NK-92 (cell line): ENCODE data around the gene SBF1.
"Not testable (repeated sequence)": the region's sequence is repeated elsewhere in the genome, so short reads cannot be mapped to it uniquely, and the experiment has no call there.

Experiments used
- DNase-seq: peaks from one replicate; lab custom pipeline; 2025; ENCODE audit not compliant: unreplicated experiment; lab: John Stamatoyannopoulos, UW

SBF1 gene, protein sequence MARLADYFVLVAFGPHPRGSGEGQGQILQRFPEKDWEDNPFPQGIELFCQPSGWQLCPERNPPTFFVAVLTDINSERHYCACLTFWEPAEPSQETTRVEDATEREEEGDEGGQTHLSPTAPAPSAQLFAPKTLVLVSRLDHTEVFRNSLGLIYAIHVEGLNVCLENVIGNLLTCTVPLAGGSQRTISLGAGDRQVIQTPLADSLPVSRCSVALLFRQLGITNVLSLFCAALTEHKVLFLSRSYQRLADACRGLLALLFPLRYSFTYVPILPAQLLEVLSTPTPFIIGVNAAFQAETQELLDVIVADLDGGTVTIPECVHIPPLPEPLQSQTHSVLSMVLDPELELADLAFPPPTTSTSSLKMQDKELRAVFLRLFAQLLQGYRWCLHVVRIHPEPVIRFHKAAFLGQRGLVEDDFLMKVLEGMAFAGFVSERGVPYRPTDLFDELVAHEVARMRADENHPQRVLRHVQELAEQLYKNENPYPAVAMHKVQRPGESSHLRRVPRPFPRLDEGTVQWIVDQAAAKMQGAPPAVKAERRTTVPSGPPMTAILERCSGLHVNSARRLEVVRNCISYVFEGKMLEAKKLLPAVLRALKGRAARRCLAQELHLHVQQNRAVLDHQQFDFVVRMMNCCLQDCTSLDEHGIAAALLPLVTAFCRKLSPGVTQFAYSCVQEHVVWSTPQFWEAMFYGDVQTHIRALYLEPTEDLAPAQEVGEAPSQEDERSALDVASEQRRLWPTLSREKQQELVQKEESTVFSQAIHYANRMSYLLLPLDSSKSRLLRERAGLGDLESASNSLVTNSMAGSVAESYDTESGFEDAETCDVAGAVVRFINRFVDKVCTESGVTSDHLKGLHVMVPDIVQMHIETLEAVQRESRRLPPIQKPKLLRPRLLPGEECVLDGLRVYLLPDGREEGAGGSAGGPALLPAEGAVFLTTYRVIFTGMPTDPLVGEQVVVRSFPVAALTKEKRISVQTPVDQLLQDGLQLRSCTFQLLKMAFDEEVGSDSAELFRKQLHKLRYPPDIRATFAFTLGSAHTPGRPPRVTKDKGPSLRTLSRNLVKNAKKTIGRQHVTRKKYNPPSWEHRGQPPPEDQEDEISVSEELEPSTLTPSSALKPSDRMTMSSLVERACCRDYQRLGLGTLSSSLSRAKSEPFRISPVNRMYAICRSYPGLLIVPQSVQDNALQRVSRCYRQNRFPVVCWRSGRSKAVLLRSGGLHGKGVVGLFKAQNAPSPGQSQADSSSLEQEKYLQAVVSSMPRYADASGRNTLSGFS (N-terminal part only)

DNA sequence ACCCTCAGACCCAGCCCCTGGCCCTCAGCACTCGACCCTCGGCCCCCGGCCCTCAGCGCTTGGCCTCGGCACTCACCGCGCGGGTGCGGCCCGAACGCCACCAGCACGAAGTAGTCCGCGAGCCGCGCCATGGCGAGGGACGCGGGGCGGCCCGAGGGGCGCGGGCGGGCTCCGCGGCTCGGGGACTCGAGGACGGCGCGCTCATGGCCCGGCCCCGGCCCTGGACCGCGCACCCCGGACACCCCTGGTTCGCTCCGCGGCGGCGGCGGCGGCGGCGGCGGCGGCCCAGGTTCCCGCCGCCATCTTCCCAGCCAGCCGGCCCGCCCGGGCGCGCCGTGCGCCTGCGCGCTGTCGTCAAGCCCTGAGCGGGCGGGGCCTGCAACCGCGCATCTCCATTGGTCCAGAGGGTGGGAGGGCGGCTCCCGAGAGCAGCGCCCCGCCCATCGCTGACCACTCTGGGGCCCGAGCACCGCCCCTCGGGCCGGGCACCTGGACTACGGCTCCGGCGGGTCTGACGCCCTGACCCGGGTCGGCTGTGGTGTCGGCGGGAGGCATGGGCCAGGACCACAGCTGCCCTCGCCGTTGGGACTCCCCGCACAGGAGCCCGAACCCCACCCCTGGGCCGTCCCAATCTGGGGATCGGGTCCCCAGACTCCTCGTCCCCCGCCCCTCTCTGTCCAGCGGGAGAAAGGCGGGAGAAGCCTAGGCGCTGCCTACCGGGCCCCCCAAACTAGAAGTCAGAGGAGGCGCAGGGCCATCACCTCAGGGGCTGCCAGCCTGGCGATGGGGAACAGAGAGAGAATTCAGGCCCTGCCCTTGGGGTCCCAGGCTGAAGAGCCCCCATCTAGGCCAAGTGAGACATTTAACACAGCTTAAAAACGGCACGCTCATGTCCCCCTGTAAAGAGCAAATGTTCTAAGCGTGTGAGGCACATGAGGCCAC, at the start of gene SBF1:
SBF1 (minus strand) TSS at position 326 of the 942 bp plus-strand sequence; CDS start at position 131, 195 bp downstream.
- DNase-seq, result no peak

DNA sequence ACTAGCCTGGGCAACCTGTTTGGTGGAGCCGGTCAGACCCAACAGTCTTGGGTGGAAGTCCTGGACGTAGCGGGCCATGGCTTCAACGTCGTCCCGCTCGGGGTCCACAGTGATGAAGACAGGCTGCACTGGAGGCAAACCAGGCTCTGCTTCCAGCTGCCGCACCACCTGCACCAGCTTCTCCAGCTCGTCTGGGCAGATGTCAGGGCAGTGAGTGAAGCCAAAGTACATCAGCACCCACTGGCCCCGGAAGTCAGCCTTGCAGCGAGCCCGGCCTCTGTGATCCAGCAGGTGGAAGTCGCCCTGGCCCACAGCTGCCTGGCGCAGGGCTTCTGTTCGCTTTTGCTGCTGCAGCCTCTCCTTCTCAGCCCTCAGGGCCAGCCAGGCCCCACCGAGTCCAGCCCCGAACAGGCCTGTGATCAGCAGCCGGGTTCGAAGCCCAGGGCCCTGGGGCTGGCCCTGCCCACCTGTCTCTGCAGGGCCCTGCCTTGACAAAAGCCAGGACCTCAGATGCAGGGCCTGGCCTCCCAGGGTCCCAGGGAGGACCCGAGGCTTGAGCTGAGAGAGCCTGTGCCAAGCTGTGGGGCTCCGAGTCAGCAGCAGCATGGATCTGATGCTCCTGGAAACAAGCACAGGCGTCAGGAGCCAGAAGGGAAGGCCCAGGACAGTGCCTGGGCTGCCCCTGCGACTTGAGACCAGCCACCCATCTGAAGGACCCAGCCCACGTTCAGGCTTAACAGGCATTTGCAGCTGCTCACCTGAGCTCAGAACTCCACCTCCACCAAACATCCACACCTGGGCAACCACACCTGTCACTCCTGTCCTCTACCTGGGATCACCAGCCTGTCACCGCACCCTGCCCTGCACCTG, 49.2 kb upstream of the SBF1 start:
- DNase-seq, result no peak

DNA sequence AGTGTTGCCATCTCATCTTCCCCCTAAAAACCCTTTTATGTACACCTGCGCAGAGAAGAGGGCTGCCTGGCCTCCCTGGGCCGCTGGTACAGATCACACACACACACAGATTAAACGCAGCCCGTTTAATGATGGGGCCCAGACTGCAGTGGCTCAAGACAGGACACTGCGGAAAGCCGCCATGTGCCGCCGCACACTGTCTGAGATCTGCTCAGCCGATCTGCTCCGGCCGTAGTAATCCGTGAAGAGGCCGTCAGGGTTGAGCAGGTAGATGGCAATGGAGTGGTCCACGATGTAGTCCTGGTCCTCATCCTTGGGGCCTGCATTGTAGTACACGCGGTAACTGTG, 48.6 kb upstream of the SBF1 start:
- DNase-seq, result no peak

DNA sequence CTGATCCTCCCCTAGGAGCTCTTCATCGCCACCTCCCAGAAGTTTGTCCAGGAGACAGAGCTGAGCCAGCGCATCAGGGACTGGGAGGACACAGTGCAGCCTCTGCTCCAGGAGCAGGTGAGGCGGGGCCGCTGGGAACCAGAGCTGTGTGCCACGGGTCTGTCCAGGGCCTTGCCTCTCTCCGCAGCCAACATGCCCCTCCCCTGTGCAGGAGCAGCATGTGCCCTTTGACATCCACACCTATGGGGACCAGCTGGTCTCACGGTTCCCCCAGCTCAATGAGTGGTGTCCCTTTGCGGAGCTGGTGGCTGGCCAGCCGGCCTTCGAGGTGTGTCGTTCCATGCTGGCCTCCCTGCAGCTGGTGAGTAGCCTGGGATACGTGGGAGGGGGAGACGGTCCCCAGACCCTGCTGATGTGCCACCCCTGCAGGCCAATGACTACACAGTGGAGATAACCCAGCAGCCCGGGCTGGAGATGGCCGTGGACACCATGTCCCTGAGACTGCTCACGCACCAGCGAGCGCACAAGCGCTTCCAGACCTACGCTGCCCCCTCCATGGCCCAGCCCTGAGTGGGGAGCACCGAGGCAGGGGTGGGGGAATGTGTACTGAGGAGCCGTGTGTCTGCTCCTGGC, 48.1 kb upstream of the SBF1 start:
- DNase-seq, result no peak

DNA sequence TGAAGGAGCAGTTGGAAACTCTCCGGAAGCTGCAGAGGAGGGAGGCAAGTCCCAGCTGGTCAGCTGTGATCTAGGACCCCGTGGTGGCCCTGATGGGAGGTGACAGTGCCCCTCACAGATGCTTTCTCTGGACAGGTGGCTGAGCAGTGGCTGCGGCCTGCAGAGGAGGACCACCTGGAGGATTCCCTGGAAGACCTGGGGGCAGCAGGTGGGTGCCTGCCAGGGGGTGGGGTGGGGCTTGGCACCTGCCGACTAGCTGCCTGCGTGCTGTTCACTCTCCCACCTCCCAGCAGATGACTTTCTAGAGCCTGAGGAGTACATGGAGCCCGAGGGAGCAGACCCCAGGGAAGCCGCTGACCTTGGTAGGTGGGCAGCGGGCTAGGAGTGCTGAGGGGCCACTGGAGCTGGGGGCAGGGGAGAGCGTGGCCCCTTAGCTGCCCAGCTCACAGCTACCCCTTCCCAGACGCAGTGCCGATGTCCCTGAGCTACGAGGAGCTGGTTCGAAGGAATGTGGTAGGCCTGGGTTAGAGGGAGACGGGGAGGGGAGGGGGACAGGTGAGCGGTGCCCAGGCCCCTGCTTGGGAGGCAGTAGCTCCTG, 47.5 kb upstream of the SBF1 start:
- no peak for DNase-seq

DNA sequence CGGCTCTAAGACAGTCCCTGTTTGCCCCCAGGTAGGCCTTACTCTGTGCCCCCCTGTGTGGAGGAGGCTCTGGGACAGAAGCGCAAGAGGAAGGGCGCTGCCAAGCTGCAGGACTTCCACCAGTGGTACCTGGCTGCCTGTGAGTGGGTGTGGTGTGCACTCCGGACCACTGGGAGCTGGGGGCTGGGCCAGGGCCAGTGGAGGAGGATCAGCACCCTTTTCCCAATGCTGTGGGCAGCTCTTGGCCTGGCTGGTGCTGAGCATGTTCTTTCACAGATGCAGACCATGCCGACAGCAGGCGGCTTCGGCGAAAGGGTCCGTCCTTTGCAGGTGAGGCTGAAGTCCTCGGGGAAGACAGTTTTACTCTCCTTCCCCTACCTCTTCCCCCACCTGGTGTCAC, 46.9 kb upstream of the SBF1 start:
- DNase-seq, result no peak

DNA sequence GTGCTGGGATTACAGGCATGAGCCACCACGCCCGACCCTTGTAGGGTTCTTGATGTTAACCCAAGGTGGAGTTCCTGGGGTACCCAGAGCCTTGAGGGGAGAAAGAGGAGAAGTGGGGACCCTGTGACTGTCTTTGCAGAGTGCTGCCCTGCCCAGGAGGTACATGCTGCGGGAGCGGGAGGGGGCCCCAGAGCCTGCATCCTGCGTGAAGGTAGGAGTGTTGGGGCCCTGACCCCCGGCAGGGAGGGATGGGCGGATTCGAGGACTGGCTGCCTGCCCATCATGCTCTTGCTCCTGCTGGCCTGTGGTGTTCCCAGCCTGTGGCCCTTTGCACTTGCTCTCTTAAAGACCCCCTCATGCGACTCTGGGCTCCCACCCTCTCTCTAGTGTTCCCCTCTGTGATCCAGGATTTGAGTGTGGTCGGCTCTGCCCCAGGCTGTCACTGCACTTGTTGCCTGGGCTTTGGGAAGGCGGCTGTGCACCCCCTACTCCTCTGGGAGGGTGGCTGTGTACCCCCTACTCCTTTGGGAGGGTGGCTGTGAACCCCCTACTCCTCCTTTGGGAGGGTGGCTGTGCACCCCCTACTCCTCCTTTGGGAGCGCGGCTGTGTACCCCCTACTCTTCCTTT, 46.1 kb upstream of the SBF1 start:
- no peak for DNase-seq

DNA sequence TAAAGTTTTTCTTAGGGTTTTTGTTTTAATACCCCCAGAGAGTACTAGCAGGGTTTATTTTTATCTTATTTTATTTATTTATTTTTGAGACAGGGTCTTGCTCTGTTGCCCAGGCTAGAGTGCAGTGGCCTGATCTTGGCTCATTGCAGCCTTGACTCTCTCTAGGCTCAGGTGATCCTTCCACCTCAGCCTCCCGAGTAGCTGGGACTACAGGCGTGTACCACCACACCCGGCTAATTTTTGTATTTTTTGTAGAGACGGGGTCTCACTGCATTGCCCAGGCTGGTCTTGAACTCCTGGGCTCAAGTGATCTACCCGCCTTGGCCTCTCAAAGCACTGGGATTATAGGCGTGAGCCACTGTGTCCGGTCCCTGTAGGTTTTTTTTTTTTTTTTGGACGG, 45.3 kb upstream of the SBF1 start:
- DNase-seq, result not testable (repeated sequence)

DNA sequence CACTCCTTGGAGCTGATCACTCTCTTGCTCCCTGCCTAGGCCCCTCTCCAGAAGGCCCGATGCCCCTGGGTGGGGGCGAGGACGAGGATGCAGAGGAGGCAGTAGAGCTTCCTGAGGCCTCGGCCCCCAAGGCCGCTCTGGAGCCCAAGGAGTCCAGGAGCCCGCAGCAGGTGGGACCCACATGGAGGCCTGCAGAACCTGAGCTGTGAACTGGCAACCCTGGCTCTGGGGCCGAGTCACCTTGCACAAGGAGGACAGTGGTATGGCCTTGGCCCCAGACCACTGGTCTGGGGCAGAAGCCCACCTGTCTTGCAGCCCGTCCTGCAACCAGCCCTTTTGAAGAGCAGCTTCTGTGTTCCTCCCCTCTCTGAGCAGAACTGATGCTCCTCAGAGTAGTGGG, 44.3 kb upstream of the SBF1 start:
- no peak for DNase-seq

DNA sequence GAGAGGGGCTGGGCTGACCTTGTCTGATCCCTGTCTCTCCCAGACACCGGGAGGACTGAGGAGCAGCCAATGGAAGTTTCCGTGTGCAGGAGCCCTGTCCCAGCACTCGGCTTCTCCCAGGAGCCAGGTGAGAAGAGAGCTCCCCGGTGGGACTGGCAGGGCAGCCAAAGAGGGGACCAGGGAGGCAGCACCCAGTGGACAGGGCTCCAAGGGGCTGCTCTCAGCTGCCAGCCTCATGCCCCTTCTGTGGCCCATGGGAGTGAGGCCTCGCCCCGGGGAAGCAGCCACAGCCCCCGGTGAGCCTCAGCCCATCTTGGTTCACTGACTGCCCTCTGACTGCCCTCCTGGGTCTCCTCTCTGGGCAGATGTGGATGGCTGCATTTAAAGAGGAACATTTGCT, 43.8 kb upstream of the SBF1 start:
- DNase-seq, result no peak

DNA sequence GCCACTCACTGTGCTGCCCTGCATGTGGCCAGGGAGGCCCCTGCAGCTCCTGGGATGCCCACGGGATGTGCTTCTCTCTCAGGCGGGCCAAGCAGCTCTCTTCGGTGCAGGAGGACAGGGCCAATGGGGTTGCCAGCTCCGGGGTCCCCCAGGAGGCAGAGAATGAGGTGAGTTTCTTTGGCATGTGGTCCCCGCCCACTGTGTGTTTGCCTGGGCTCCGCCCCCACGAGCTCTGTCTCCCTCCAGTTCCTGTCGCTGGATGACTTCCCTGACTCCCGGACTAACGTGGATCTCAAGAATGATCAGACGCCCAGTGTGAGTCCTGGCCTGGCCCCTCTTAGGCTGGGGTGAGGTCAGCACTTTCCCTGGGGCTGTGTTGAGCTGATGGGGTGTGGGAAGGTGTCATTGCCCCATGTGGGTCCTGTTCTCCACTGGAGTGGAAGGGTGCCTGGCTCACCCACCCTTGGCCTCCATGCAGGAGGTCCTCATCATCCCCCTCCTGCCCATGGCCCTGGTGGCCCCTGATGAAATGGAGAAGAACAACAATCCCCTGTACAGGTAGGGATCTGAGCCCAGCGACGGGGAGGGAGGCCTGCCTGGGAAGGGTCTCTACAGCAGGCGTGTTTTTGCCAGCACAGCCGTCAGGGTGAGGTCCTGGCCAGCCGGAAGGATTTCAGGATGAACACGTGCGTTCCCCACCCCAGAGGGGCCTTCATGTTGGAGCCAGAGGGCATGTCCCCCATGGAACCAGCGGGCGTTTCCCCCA, 42.8 kb upstream of the SBF1 start:
- no peak for DNase-seq

DNA sequence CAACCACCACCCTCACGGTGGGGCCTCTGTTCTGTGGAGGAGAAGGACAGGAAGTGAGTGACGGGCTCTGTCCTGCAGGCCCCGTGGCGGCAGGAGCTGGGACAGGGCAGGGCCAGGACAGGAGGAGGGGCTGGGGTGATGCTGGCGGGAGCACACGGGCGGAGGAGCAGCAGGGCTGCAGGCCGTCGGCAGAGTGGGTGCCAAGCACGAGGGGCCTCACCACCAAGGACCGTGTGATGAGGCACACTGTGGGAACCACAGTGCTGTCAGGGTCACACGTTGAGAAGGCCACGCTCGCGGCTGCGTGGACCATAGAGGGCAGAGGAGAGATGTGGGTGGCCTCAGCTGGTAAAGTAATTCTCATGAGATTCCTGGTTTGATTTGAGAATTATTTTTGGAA, 42.1 kb upstream of the SBF1 start:
- DNase-seq, result no peak

DNA sequence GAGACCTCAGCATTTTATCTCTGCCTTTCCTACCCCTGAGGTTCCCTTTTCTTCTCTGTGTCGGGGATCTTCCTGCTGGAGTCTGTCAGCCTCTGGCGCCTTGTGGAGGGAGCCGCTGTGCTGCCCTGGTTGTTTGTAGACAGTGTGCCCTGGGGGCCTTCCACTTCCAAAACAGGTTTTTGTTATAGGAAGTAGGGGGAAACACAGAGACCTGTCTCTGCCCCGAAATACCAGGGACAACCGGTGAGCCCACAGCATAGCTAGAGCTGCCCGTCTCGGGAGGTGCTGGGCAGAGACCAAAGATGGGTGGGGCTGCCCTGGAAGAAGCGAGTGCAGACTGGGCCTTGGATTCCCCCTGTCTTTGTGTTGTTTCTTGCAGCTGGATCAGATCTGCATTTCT, 41.2 kb upstream of the SBF1 start:
- no peak for DNase-seq

DNA sequence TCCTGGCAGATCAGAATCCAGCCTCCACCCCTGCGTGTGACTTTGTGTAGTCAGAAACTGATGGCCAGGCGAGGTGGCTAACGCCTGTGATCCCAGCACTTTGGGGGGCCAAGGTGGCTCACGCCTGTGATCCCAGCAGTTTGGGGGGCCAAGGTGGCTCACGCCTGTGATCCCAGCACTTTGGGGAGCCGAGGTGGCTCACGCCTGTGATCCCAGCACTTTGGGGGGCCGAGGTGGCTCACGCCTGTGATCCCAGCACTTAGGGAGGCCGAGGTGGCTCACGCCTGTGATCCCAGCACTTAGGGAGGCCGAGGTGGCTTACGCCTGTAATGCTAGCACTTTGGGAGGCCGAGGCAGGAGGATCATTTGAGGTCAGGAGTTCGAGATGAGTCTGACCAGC, 38.3 kb upstream of the SBF1 start:
- DNase-seq, result no peak

DNA sequence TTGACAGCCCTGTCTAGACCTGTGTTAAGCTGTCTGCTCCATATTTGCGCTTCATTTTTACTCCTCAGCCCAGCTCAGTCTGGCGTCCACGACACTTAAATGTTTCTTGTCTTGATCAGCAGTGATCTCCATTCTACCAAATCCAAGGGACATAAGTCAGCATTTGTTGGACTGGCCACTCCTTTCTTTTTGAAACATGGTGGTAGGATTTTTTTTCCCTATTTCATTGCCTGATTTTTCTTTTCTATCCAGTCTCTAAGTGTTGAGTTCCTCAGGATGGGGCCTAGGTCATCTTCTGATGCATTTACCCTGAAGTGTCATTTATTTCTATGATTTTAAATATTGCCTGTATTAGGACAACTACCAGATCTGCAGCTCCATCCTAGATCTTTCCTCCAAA, 34.1 kb upstream of the SBF1 start:
- no peak for DNase-seq

DNA sequence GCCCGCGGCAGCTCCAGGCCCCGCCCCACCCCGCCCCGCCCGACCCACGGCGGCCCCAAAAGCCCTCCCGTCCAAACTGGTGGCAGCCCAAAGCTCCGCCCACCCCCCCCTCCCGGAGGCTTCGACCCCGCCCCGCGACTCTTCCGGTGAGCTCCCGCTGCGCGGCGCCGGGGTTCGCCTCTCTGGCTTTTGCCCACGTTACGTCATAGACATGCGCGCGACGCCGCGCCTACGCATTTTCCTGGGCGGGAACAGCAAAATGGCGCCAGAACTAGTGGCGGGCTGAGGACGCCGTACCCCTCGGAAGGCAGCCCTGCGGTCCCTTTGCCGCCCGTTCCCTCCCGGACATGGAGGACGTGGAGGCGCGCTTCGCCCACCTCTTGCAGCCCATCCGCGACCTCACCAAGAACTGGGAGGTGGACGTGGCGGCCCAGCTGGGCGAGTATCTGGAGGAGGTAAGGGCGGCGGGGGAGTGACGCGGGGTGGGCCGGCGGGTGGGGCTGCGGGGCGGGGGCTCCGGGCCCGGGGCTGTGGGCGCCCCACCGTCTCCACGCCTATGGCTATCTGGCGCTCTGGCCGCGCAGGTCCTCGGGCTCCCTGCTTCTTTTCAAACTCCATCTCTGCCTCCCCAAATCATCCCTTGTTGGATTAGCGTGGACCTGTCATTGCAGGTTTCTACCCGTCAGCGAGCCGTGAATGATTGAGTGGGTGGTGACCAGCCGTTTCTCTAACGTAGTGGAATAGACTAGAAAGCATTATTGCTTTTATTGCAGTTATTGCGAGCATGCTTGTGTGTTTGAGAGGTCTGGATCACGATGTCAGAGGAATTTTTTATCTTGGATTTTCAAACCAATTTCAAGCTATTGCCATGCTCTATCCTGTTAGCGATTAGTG, 33.4 kb upstream of the SBF1 start, which contains the start of gene NCAPH2:
NCAPH2 (plus strand) TSS at position 234 of the 894 bp plus-strand sequence; CDS start at position 348, 114 bp downstream.
- DNase-seq, result peak; percentile 94
